DLD1 (cell line): ENCODE results near the gene ERBIN.
"Not testable (repeated sequence)": the region's sequence is repeated elsewhere in the genome, so short reads cannot be mapped to it uniquely, and the experiment has no call there.

Source experiments
- in situ Hi-C: cut with HindIII; loops from 2 replicates; pipeline ENCODE4 v1.10.0; 2017; ENCODE audit warnings: low sequenced_read_pairs

The ERBIN gene

DNA sequence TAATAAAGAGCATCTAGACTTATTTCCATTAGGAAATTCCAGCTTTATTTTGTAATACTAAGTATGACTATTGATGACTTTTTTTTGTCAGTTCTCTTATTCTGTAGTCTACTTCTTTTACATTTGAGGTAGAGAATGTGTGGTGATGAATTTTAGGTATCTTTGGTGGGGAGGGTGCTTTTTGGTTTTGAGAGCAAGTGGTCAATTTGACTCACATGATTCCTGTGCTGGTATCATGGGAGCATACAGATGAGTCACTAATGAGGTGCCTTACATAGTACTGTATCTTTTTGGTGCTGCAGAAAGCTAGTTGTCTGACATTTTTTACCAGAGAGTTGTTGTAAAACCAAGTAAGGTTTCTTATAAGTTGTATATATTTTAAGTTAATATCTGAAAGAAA is 35.3 kb downstream of the ERBIN start:
- in situ Hi-C loops, result no loop called here

DNA sequence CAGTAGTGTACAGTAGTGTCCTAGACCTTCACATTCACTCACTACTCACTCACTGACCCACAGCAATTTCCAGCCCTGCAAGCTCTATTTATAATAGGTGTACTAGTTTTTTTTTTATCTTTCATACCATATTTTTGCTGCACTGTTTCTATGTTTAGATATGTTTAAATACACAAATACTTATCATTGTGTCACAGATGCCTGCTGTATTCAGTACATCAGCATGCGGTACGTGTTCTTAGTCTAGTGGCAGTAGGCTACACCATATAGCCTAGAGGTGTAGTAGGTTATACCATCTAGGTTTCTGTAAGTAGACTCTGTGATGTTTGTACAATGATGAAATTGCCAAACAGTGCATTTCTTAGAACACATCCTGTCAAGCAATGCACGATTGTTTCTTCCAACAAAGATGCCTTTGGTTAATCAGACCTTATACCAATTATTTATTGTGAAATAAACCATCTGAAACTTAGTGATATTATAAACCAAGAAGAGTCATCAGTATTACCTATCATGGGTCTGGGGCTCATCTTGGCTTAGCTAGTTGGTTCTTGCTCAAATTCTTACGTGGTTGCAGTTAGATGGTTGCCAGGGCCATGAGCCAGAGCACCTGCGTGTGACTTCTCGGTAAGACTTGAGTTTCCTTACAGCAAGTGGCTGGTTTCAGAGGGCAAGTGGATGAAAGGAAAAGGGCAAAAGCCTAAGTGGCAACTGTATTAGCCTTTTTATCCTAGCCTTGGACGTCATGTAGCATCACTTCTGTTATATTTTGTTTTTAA is 41.1 kb downstream of the ERBIN start:
- in situ Hi-C loops, result no loop called here

GRCh38 chr5:65969539-65970393 is 43.4 kb downstream of the ERBIN start:
- in situ Hi-C loops, result no loop called here

GRCh38 chr5:65970481-65971367 is 44.3 kb downstream of the ERBIN start:
- in situ Hi-C loops, result no loop called here

GRCh38 chr5:65971643-65972042 is 45.3 kb downstream of the ERBIN start:
- in situ Hi-C loops, result no loop called here

GRCh38 chr5:65972896-65973295 is 46.5 kb downstream of the ERBIN start:
- in situ Hi-C loops, result not testable (repeated sequence)

- in situ Hi-C loops, result no loop called here
Observed at GRCh38 chr5:65978251-65978650, 51.9 kb downstream of the ERBIN start.

DNA sequence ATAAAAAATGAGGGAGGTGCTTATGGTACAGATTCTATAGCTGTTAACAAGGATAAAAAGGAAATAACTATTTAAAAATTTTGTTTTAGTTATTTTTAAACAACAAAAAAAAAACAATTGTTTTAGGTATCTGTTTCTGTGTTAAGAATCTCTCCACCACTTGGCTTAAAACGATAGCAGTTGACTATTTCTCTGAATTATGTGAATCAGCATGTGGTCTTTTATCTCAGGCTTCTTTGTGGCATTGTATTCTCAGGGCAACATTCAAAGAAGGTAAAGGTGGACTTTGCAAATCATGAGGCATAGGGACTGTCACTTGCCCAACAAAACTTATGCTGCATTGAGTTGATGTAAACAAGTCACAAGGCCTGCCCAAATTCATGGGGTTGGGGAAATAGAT is 55.2 kb downstream of the ERBIN start:
- in situ Hi-C loops, result no loop called here

- in situ Hi-C loops, result no loop called here
Observed at GRCh38 chr5:65981969-65982619, 55.7 kb downstream of the ERBIN start.

GRCh38 chr5:65982635-65983034 is 56.3 kb downstream of the ERBIN start:
- in situ Hi-C loops, result no loop called here

GRCh38 chr5:65984098-65984885 is 57.9 kb downstream of the ERBIN start:
- in situ Hi-C loops, result no loop called here

- in situ Hi-C loops, result no loop called here
Observed at GRCh38 chr5:65986050-65986451, 59.7 kb downstream of the ERBIN start.

GRCh38 chr5:65986796-65987195 is 60.4 kb downstream of the ERBIN start:
- in situ Hi-C loops, result no loop called here

- in situ Hi-C loops, result no loop called here
Observed at GRCh38 chr5:65987982-65988381, 61.6 kb downstream of the ERBIN start.

GRCh38 chr5:65989158-65989557 is 62.8 kb downstream of the ERBIN start:
- in situ Hi-C loops, result no loop called here

DNA sequence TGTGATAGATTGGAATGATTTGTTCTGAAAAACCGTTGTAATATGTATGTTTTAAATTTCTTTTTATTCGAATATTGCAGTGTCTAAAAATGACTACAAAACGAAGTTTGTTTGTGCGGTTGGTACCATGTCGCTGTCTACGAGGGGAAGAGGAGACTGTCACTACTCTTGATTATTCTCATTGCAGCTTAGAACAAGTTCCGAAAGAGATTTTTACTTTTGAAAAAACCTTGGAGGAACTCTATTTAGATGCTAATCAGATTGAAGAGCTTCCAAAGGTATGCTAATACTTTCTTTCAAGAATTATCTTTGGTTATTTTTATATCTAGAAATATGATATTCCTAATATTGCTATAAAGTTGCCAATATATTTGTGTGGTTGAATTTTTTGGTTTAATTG is 66.3 kb downstream of the ERBIN start:
- in situ Hi-C loops, result no loop called here

- in situ Hi-C loops, result no loop called here
Observed at GRCh38 chr5:65994117-65994786, 67.9 kb downstream of the ERBIN start.

GRCh38 chr5:65999061-65999723 is 72.8 kb downstream of the ERBIN start:
- in situ Hi-C loops, result no loop called here

DNA sequence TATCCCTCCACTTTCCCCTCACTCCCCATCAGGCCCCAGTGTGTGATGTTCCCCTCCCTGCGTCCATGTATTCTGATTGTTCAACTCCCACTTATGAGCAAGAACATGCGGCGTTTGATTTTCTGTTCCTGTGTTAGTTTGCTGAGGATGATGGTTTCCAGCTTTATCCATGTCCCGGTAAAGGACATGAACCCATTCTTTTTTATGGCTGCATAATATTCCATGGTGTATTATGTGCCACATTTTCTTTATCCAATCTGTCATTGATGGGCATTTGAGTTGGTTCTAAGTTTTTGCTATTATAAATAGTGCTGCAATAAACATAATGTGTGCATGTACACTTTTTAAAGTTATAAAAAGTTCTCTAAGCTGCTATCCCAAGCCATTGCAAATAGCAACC is 75.6 kb downstream of the ERBIN start:
- in situ Hi-C loops, result no loop called here
